ACHN (cell line): ENCODE data around the gene NIPBL.
"Not testable (repeated sequence)": the region's sequence is repeated elsewhere in the genome, so short reads cannot be mapped to it uniquely, and the experiment has no call there.

Experiments used
- DNase-seq: peaks from one replicate; pipeline ENCODE4 v3.0.0-alpha.2; 2015
- in situ Hi-C: cut with HindIII; loops from 2 replicates; pipeline ENCODE4 v1.10.0; 2017; ENCODE audit warnings: low sequenced_read_pairs, low pct_ligation_motif_present, low pct_unique_long_range_greater_than_20kb

NIPBL gene

DNA sequence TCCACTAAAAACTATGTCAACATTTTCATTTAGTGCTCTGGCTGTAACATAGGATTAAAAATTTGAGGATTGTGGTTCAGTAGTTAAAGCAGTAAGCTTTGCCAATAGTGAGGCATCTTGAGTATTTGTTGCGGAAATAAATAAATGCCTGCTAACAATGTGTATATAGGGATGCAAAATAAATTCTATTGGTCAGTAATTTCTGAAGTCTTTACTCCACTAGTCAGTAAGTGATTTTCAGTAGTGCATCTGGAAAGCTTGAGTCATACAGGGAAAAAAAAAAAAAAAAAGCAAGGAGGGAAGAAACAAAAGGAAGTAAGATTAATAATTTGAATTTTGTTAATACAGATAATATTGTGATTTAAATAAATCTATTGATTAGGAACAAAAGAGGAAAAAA, 21.0 kb downstream of the NIPBL start:
- in situ Hi-C loops: no loop called here
- peak; percentile 3 for DNase-seq

DNA sequence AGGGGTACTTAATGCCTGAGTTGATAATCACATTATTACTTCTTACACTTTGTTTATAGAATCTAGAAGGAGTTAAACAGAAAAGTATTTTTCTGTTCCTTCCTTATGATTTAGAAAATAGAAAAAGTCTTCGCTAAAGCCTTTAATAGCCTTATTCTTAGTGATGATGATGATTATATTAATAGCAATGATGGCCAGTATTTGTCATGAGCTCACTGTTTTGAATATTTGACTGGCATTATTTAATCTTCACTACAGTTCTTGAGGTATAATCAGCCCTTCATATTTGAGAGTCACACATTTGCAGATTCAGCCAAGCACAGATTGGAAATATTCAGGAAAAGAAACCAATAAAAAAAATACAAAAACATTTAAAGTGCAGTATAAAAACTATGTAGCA, 23.3 kb downstream of the NIPBL start:
- in situ Hi-C loops: no loop called here
- DNase-seq: no peak

DNA sequence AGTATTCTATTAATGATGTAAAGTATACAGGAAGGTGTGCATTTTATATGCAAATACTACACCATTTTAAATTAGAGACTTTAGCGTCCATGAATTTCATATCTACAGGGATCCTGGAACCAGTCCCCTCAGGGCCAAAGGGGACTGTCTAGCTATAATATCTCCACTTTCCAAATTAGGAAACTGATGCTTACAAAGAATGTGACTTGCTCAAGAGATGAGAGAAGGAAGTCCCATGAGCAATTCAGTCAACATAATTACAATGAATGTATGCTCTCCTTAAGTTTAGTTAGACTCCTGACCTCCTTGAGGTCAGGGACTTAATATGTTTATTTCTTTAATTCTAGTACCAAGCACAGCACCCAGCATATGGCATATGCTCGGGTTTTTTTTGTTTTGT, 23.7 kb downstream of the NIPBL start:
- in situ Hi-C loops: no loop called here
- DNase-seq: no peak

DNA sequence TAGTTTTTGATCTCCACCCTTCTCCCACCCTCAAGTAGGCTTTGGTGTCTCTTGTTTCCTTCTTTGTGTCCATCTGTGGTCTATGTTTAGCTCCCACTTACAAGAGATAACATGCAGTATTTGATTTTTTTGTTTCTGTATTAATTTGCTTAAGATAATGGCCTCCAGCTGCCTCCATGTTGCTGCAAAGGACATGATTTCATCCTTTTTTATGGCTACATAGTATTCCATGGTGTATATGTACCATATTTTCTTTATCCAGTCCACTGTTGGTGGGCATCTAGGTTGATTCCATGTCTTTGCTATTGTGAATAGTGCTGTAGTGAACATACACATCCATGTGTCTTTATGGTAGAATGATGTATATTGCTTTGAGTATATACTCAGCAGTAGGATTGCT, 24.5 kb downstream of the NIPBL start:
- in situ Hi-C loops, DNase-seq: not testable (repeated sequence)

GRCh38 chr5:36901856-36902255, 25.3 kb downstream of the NIPBL start:
- DNase-seq: no peak
- in situ Hi-C loops: no loop called here

GRCh38 chr5:36902353-36902752, 25.8 kb downstream of the NIPBL start:
- no peak for DNase-seq
- in situ Hi-C loops: no loop called here

DNA sequence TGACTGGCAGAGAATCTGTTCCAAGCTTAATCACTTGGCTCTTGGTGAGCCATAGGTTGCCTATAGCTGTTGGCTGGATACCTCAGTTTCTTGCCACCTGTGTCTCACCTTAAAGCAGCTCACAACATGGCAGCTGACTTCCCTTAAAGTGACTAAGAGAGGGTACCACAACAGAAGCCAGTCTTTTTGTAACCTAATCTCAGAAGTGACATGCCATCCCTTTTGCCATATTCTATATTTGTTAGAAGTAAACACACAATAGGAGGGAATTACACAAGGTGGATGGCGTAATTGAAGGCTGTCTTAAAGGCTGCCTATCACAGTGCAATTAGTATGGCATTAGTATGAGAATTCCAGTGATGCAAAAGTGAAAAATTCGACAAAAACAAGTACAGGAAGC, 28.1 kb downstream of the NIPBL start:
- no peak for DNase-seq
- in situ Hi-C loops: no loop called here

GRCh38 chr5:36908544-36909260, 32.1 kb downstream of the NIPBL start:
- in situ Hi-C loops: no loop called here
- DNase-seq: no peak

- no peak for DNase-seq
- in situ Hi-C loops: no loop called here
These were observed 39.1 kb downstream of the NIPBL start for GRCh38 chr5:36915653-36916052.

- DNase-seq, in situ Hi-C loops: not testable (repeated sequence)
These were observed 40.0 kb downstream of the NIPBL start for GRCh38 chr5:36916614-36917013.

DNA sequence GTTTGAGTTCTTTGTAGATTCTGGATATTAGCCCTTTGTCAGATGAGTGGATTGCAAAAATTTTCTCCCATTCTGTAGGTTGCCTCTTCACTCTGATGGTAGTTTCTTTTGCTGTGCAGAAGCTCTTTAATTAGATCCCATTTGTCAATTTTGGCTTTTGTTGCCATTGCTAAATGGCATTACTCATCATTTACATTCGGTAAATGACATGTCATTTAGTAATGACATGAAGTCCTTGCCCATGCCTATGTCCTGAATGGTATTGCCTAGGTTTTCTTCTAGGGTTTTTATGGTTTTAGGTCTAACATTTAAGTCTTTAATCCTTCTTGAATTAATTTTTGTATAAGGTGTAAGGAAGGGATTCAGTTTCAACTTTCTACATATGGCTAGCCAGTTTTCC, 40.8 kb downstream of the NIPBL start:
- in situ Hi-C loops, DNase-seq: not testable (repeated sequence)

DNA sequence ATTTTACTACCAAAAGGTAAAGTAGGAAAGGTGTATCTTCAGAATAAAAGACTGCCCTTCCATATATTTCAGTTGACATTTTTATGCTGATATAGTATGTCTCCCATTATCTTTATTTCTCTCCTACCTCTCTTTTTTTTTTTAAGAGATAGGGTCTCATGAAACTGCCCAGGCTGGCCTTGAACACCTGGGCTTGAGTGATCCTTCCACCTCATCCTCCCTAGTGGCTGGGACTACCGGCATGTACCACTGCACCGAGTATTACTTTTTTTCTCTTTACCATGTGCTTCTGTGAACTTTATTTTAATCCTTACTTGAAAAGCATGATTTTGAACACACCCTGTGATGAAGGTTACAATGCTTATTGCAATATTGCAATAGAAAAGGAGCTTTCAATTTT, 42.7 kb downstream of the NIPBL start:
- DNase-seq: no peak
- in situ Hi-C loops: no loop called here

- DNase-seq: no peak
- in situ Hi-C loops: no loop called here
These were observed 43.1 kb downstream of the NIPBL start for GRCh38 chr5:36919650-36920049.

- in situ Hi-C loops: no loop called here
- DNase-seq: peak; percentile 13
These were observed 52.4 kb downstream of the NIPBL start for GRCh38 chr5:36928947-36929346.

- in situ Hi-C loops: no loop called here
These were observed 52.9 kb downstream of the NIPBL start for GRCh38 chr5:36929438-36929837.

DNA sequence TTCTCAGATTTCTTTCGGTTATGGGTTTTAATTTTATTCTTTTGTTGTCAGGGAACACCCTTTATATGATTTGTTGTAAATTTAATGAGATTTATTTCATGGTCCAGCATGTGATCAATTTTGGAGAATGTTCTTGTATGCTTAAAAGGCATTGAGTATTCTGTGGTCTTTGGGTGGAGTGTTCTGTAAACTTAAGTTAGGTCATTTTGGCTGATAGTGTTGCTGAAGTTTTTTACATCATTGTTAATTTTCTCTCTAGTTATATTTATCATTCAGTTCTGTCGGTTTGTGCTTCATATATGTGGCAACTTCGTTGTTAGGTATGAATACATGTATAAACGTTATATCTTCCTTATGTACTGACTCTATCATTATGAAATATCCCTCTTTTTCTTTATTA, 55.5 kb downstream of the NIPBL start:
- no peak for DNase-seq
- in situ Hi-C loops: no loop called here

More at GRCh38 chr5:36929438-36929837, 52.9 kb downstream of the NIPBL start:
- DNase-seq: no peak

DNA sequence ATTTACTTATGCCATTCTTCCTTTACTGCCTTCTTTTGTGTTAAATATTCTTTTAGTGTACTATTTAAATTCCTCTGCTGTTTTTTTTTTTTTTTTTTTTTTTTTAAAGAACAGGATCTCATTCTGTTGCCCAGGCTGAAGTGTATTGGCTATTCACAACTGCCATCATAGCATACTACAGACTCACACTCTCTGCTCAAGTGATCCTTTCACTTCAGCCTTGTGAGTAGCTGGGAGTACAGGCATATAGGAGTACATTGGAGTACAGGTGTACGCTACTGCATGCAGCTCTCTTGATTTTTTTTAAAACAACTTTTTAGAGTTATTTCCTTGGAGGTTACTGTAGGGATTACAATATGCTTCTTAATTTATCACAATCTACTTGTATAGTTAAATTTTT, 56.1 kb downstream of the NIPBL start:
- DNase-seq: no peak
- in situ Hi-C loops: no loop called here

GRCh38 chr5:36934740-36935356, 58.3 kb downstream of the NIPBL start:
- no peak for DNase-seq
- in situ Hi-C loops: no loop called here

GRCh38 chr5:36935805-36936204, 59.2 kb downstream of the NIPBL start:
- DNase-seq: no peak
- in situ Hi-C loops: no loop called here

- in situ Hi-C loops: no loop called here
- DNase-seq: no peak
These were observed 59.7 kb downstream of the NIPBL start for GRCh38 chr5:36936309-36936708.
